HCT116 (cell line): ENCODE results near the gene KRTAP5-2. TPM values are rescaled to one million over a fixed set of nuclear protein-coding genes. Genes with fewer than 3 reads are reported as not detected.

ENCODE experiments used
- ATAC-seq: fragments of 200-7000 bp; cut with Tn5 transposase; 2 replicates; pipeline ENCODE4 v1.9.1; 2020; ENCODE audit warnings: mild to moderate bottlenecking, moderate library complexity
- BruUV-seq: library from RNA; stranded (reverse); fragments of 400-500 nt; replicated peaks from 2 replicates; lab custom pipeline; 2021; lab: Mats Ljungman, UMichigan
- CTCF ChIA-PET: fragments of 300-600 bp; sonication (Branson Sonifier 250); formaldehyde crosslinking; loops from one replicate; lab custom pipeline; 2021; ENCODE audit warnings: antibody characterized with exemption; lab: Charles Lee
- POLR2A ChIA-PET: fragments of 300-600, 350-600 bp; sonication (Branson Sonifier 250); formaldehyde crosslinking; loops from one replicate; lab custom pipeline; 2021; ENCODE audit warnings: antibody characterized with exemption; lab: Charles Lee
- RAD21 ChIA-PET, 2 experiments: fragments of 300-600 bp; sonication (Branson Sonifier 250); formaldehyde crosslinking; loops; one replicate each; lab custom pipeline; 2023; ENCODE audit warnings: low total read pairs in 2 of 2; ENCODE audit not compliant: uncharacterized antibody in 2 of 2, unreplicated experiment in 2 of 2, low non-redundant PET in 1 of 2; lab: Charles Lee
- DNase-seq: peaks from one replicate; pipeline ENCODE4 v3.0.0-alpha.2; 2010; ENCODE audit warnings: low read depth, low spot score
- H2AFZ ChIP-seq: fragments of 200-600 bp; shearing (Covaris generic), sonication (generic); 2 replicates; pipeline ENCODE4 v1.6.1; 2017; ENCODE audit warnings: low read depth, mixed run types, mixed read lengths, antibody characterized with exemption, low read length; ENCODE audit not compliant: poor library complexity, severe bottlenecking
- H3K27ac ChIP-seq: 2 replicates; pipeline ENCODE4 v1.5.1; 2012; ENCODE audit warnings: low read depth, low read length
- H3K27me3 ChIP-seq: fragments of 200-600 bp; sonication (generic); 2 replicates; pipeline ENCODE4 v1.6.1; 2016; ENCODE audit warnings: mixed run types, low read length, mixed read lengths; ENCODE audit not compliant: insufficient read depth
- H3K36me3 ChIP-seq, 2 experiments: fragments of 200-500 bp in 1 of 2; fragments of 200-600 bp in 1 of 2; sonication (Bioruptor generic) in 1 of 2; sonication (generic) in 1 of 2; 2 replicates each; pipeline versions ENCODE4 v1.5.1 to v1.6.1; 2014 to 2016; ENCODE audit warnings: low read length in 2 of 2, inconsistent platforms in 1 of 2, mixed read lengths in 1 of 2, mixed run types in 1 of 2; ENCODE audit not compliant: insufficient read depth in 2 of 2, control insufficient read depth in 1 of 2
- H3K4me1 ChIP-seq, 2 experiments: fragments of 200-600 bp in 1 of 2; sonication (generic) in 1 of 2; 2 replicates each; pipeline versions ENCODE4 v1.5.1 to v1.6.1; 2012 to 2017; ENCODE audit warnings: low read length in 2 of 2, inconsistent platforms in 1 of 2, mild to moderate bottlenecking in 1 of 2, mixed read lengths in 1 of 2, mixed run types in 1 of 2, moderate library complexity in 1 of 2; ENCODE audit not compliant: insufficient read depth in 2 of 2, control insufficient read depth in 1 of 2
- H3K4me2 ChIP-seq: fragments of 200-600 bp; sonication (generic); 2 replicates; pipeline ENCODE4 v1.6.1; 2017; ENCODE audit warnings: mixed run types, low read length, mixed read lengths
- H3K4me3 ChIP-seq, 2 experiments: fragments of 200-600 bp in 1 of 2; sonication (generic) in 1 of 2; replicated peaks in 1 of 2; 2 replicates each; pipeline ENCODE4 v1.5.1; 2011 to 2016; ENCODE audit warnings: low read length in 2 of 2, control low read depth in 1 of 2, low read depth in 1 of 2, mild to moderate bottlenecking in 1 of 2, mixed read lengths in 1 of 2, mixed run types in 1 of 2
- H3K79me2 ChIP-seq: fragments of 200-600 bp; sonication (generic); 2 replicates; pipeline ENCODE4 v1.6.1; 2017; ENCODE audit warnings: mild to moderate bottlenecking, mixed run types, low read length, moderate library complexity, mixed read lengths; ENCODE audit not compliant: insufficient read depth
- H3K9ac ChIP-seq: fragments of 200-600 bp; sonication (generic); 2 replicates; pipeline ENCODE4 v1.6.1; 2016; ENCODE audit warnings: low read length, mixed read lengths
- H3K9me2 ChIP-seq: fragments of 200-600 bp; sonication (generic), shearing (Covaris generic); 2 replicates; pipeline ENCODE4 v1.6.1; 2017; ENCODE audit warnings: mixed run types, mild to moderate bottlenecking, moderate library complexity; ENCODE audit not compliant: insufficient read depth
- H3K9me3 ChIP-seq, 2 experiments: fragments of 200-500 bp in 1 of 2; fragments of 200-600 bp in 1 of 2; sonication (Bioruptor generic) in 1 of 2; sonication (generic) in 1 of 2; 2 replicates each; pipeline ENCODE4 v1.6.1; 2014 to 2017; ENCODE audit warnings: low read length in 2 of 2, mixed read lengths in 2 of 2, inconsistent platforms in 1 of 2, low read depth in 1 of 2, mild to moderate bottlenecking in 1 of 2, mixed run types in 1 of 2, moderate library complexity in 1 of 2; ENCODE audit not compliant: control insufficient read depth in 1 of 2, insufficient read depth in 1 of 2
- H4K20me1 ChIP-seq: fragments of 200-600 bp; sonication (generic), shearing (Covaris generic); 2 replicates; pipeline ENCODE4 v1.6.1; 2017; ENCODE audit warnings: mixed run types, mild to moderate bottlenecking, moderate library complexity; ENCODE audit not compliant: insufficient read depth
- ATF3 ChIP-seq: IDR thresholded peaks from 2 replicates; pipeline ENCODE4 v1.6.1; 2012
- CBX3 ChIP-seq: IDR thresholded peaks from 2 replicates; pipeline ENCODE4 v1.6.1; 2012; ENCODE audit warnings: low read depth
- CEBPB ChIP-seq: IDR thresholded peaks from 2 replicates; pipeline ENCODE4 v1.6.1; 2012; ENCODE audit warnings: low read depth
- CTCF ChIP-seq, 3 experiments: fragments of 200-600 bp in 1 of 3; sonication (generic) in 1 of 3; IDR thresholded peaks in 2 of 3; conservative IDR thresholded peaks in 1 of 3; 2 replicates each; pipeline ENCODE4 v1.5.1; 2012 to 2017; ENCODE audit warnings: low read depth in 2 of 3, low read length in 2 of 3, antibody characterized with exemption in 1 of 3, borderline replicate concordance in 1 of 3, control low read depth in 1 of 3, mild to moderate bottlenecking in 1 of 3, mixed read lengths in 1 of 3, mixed run types in 1 of 3, moderate library complexity in 1 of 3; ENCODE audit not compliant: insufficient read depth in 1 of 3
- ELF1 ChIP-seq: IDR thresholded peaks from 2 replicates; pipeline ENCODE4 v1.6.1; 2012; ENCODE audit warnings: low read depth, borderline replicate concordance
- EZH2 ChIP-seq: fragments of 200-600 bp; sonication (generic); IDR thresholded peaks from 2 replicates; pipeline ENCODE4 v1.6.1; 2017; ENCODE audit warnings: antibody characterized with exemption, mixed run types
- EZH2phosphoT487 ChIP-seq: fragments of 200-600 bp; IDR thresholded peaks from 2 replicates; pipeline ENCODE4 v1.6.1; 2018; ENCODE audit warnings: antibody characterized with exemption, borderline replicate concordance
- FOSL1 ChIP-seq: IDR thresholded peaks from 2 replicates; pipeline ENCODE4 v1.6.1; 2012; ENCODE audit warnings: low read depth
- MAX ChIP-seq: IDR thresholded peaks from 2 replicates; pipeline ENCODE4 v1.6.1; 2012
- RAD21 ChIP-seq: IDR thresholded peaks from 2 replicates; pipeline ENCODE4 v1.6.1; 2012; ENCODE audit warnings: low read depth, mild to moderate bottlenecking
- SP1 ChIP-seq: IDR thresholded peaks from 2 replicates; pipeline ENCODE4 v1.6.1; 2012; ENCODE audit warnings: low read depth
- SRF ChIP-seq: IDR thresholded peaks from 2 replicates; pipeline ENCODE4 v1.6.1; 2012; ENCODE audit warnings: low read depth
- TCF7L2 ChIP-seq: IDR thresholded peaks from 2 replicates; pipeline ENCODE4 v1.7.0; 2011; ENCODE audit warnings: borderline replicate concordance, inconsistent platforms; ENCODE audit not compliant: insufficient read depth, insufficient read length; ENCODE audit errors: extremely low read depth
- YY1 ChIP-seq: IDR thresholded peaks from 2 replicates; pipeline ENCODE4 v1.6.1; 2011; ENCODE audit warnings: low read length, low read depth, moderate library complexity, mild to moderate bottlenecking; ENCODE audit not compliant: insufficient replicate concordance; ENCODE audit errors: extremely low read depth
- ZFX ChIP-seq: fragments of 450-650 bp; IDR thresholded peaks from 2 replicates; pipeline ENCODE4 v1.6.1; 2017
- ZNF274 ChIP-seq: fragments of 200-500 bp; sonication (Bioruptor generic); IDR thresholded peaks from 2 replicates; pipeline ENCODE4 v1.6.1; 2014; ENCODE audit warnings: mild to moderate bottlenecking, low read depth, low read length, inconsistent platforms
- intact Hi-C: fragments of 100-400 bp; cut with micrococcal nuclease; formaldehyde crosslinking; loops from 2 replicates; pipeline ENCODE4 v1.10.0; 2022
- total RNA-seq: library from RNA; stranded (reverse); gene quantifications from one replicate; pipeline ENCODE4 v1.2.1, GENCODE V29; 2021; ENCODE audit not compliant: unreplicated experiment

The KRTAP5-2 gene
- total RNA-seq, 1 experiment from 2014 or later: not detected

- TF ChIP-seq MAX (no peak), SP1 (no peak)
- TF ChIP-seq, all 23 proteins: peak for 3
Measured at GRCh38 chr11:1628506-1629325, 30.6 kb upstream of the KRTAP5-2 start (continued).

- ChIA-PET RAD21 (no interaction called here), POLR2A (no interaction called here)
- Histone ChIP-seq H3K27me3 (no peaks in the 10 kb centered on the region), H3K4me3 (no peak overlapping the region), H3K36me3 (no peaks in the 10 kb centered on the region), H3K4me1 (peaks cover 0 to 6% of the 10 kb centered on the region in 2 experiments; a peak in 1 of 4 replicates), H3K9me3 (no peaks in the 10 kb centered on the region)
- intact Hi-C loops: no loop called here
- DNase-seq: no peak
- TF ChIP-seq SRF (no peak), TCF7L2 (no peak), EZH2phosphoT487 (no peak), ATF3 (no peak), ZFX (no peak), CTCF (IDR thresholded peaks at IDR 0.05 in 2 of 3, conservative IDR thresholded peaks at IDR 0.05 in 1 of 3; ENCODE audit: borderline replicate concordance in 1 of 3, insufficient read depth in 1 of 3, low read depth in 2 of 3, low read length in 2 of 3) (no peak), ZNF274 (no peak), SP1 (no peak), FOSL1 (no peak), EZH2 (no peak), YY1 (no peak), MAX (no peak), ELF1 (no peak), CEBPB (no peak), CBX3 (no peak), RAD21 (no peak)
- TF ChIP-seq, all 23 proteins: peak for 0
- Histone ChIP-seq H3K79me2 (no peaks in the 10 kb centered on the region), H3K27ac (no peak overlapping the region), H3K9me2 (no peaks in the 10 kb centered on the region), H3K9ac (no peak overlapping the region), H2AFZ (no peak overlapping the region), H3K4me2 (no peak overlapping the region), H4K20me1 (no peaks in the 10 kb centered on the region)
- BruUV-seq: no TSS peak
- ATAC-seq: no peak
- CTCF ChIA-PET: no interaction called here
Measured at GRCh38 chr11:1625541-1625940, 27.4 kb upstream of the KRTAP5-2 start.
